DMS53 treated with DMSO at 0.1 percent for 48 hours (cell line): ENCODE measurements around the gene RXFP2.

Experiments
- DNase-seq: peaks from one replicate; lab custom pipeline; 2025; ENCODE audit not compliant: unreplicated experiment; lab: John Stamatoyannopoulos, UW

The RXFP2 gene

DNA sequence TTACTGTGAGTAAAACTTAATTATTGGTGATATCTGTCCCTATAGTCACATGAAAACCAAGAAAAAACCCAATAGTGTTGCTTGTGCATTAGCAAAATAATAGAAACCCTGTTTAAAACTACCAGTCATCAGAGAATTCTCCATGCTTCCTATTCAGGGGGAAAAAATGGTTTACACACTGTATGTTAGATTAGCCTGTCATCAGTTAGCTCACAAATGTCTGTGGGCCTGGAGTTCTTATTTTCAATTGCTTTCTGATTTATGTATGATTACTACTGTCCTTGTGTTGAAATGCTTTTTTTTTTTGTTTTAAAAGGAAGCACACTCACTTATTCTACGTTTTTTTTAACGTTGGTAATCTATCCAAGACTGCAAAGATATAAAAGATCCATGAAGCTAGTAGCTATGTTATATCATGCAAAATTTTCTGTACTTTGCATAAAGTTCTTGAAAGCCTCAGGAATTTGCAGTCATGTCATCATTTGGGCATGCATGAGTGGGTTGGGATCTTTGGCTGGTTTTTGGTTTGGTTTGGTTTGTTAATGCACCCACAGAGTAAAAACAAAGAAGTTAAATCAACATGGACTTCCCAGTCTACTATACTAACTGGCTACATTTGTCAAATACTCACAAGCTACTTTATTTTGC is 25.9 kb downstream of the RXFP2 start:
- DNase-seq: no peak

DNA sequence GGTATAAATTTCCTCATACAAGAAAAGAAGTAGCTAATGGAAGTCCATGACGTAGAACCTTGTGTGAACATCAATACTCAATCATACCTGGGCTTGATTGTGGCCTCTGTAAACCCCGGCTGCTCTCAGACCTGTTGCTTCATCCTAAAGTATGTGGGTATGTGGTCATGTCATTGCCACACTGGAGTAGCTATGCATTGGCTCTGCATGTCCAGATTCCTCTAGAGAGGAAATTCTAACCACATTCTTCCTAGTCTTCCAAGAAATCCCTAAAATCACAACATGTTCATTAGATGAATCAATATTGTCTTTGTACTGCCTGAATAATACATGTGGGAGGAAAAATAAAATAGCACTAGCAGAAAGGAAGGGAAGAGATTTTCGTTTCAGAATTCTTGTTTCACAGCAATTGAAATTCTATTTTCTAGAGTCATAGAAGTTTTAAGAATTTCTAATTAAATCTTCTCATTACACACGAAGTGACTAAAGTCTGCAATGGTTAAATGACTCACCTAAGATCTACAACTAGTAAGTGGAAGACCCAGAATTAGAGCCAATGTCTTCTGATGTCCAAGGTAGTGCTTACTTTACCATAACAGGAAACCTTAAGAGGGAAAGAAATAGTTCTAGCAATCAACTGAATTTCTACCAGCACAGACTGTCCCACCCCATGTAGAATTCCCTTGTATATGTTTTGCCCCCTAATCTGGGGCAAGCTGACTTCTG is 28.0 kb downstream of the RXFP2 start:
- DNase-seq: no peak

DNA sequence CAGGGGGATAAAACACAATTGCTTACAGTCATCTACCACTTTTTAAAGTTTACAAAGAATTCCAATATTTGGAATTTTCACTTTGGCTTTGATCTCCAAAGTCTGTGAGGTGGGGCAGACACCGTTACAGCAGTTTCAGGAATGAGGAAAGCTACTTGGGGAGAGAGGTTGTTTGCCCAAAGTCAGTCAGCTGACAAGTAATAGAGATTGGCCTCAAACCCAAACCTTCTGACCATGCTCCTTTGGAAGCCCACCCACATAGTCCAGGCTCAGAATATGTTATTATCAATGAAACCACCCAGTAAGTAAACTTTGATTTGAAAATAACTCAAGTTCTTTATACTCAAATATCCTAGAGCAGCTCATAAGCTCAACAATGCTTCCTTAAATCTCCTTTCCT is 29.0 kb downstream of the RXFP2 start:
- no peak for DNase-seq

- no peak for DNase-seq
Measured at GRCh38 chr13:31769575-31769974, 30.2 kb downstream of the RXFP2 start.

GRCh38 chr13:31772231-31772630 is 32.9 kb downstream of the RXFP2 start:
- no peak for DNase-seq

GRCh38 chr13:31773538-31773937 is 34.2 kb downstream of the RXFP2 start:
- no peak for DNase-seq

DNA sequence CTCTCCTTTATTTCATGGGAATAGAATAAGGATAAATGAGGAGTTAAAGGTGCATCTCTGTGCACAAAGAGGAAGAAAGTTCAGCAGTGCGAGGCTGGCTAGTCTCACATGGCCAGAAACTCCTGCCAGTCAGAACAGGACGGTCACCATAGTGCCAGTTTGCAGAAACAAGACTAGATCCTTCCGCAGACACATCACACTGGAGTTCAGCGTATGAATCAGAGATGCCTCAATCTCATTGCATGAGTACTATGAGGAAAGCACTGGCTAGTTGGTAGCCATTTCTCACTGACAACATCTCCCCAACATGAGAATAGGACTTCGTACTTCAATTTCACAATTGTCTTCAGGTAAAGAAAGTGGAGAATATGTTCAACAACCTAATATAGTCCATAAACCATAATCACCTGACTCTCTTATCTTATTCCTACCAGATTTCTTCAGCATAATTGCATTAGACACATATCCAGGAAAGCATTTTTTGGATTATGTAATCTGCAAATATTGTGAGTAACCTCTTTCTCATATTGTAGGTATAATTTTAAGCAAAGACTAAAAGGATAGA is 34.9 kb downstream of the RXFP2 start:
- DNase-seq: no peak

DNA sequence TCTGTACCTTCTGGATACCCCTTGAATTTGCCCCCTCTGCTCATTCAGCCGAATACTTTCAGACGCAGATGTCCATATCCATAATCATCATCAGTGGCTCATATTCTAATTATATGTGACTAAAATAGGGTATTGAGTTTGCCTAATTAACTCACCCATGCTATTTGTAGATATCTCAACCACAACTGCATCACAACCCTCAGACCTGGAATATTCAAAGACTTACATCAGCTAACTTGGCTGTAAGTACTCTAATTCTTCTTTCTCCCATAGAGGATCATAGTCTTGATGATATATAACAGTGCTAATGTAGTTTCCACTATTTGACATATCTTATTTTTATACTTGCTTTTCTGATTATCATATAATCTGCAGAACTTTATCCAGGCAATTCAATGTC is 35.8 kb downstream of the RXFP2 start:
- DNase-seq: no peak

- no peak for DNase-seq
Measured at GRCh38 chr13:31775686-31776085, 36.4 kb downstream of the RXFP2 start.

DNA sequence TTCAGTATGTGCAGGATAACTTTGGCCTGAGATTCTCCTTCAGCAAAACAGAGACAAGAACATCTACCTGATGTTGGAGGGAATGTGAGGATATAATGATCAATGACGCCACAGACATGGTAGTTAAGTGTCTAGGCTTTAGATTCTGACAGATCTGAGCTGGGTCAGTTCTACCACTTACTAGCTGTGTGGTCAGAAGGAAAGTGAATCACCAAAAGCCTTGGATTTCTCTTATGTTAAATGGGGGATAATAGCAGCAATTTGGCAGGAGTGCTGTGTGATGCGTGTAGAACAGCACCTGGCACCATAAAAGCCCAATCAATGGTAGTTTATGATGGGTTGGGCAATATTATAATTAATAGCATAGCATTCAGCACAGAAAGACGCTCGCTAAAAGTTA is 41.7 kb downstream of the RXFP2 start:
- no peak for DNase-seq

DNA sequence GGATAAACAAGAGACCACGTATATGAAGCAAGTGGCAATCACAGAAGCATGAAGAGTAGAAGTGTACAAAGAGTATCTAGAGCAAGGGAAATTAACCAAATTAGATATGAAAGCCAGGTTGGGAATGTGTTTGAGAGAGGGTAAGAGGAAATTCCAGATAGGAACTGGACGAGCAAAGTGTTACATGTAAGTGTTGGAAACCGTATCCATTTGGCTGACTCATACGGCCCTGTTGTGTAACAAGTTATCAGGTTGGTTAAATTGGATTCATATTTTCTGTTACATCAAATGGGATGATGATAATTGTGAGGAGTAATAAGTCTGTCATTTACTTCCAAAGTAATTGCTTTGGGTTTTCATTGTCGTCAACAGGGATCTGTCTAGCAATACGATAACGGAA is 46.7 kb downstream of the RXFP2 start:
- no peak for DNase-seq

DNA sequence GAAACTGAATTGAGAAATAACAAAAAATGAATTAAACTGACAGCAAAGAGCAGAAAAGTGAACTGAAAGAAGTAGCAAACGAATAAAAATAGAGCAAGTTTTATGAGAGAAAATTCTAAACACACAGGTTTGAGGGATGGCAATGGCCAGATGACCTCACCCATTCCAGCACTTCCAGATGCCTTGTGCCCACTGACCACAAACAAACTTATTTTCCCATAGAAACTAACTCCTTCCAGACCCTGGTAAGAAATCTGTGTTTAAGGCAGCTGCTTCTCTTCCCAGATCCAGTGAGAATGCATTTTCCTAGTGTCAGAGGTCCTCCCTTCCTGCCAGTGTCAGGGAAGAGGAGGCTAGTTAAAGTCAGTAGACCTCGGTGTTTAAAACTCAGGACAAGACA is 51.7 kb downstream of the RXFP2 start:
- DNase-seq: no peak

DNA sequence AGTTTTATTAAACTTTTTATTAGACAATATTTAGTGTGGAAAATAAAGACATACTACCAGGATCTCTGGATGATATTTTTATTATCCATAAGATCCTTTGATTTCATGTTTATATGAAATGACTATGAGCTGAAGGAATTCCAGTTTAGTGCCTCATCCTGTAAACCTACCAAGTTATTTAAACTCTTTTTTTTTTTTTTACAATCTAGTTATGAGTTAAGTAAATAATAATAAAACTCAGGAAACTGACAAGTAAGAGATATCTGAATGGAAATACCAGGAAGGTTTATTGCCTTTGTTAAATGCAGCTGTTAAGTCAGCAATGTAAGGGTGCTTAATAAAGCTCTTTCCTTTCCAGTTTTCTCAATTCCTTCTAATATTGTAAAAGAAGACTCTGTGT is 53.9 kb downstream of the RXFP2 start:
- DNase-seq: no peak

- DNase-seq: no peak
Measured at GRCh38 chr13:31794452-31794851, 55.1 kb downstream of the RXFP2 start.

DNA sequence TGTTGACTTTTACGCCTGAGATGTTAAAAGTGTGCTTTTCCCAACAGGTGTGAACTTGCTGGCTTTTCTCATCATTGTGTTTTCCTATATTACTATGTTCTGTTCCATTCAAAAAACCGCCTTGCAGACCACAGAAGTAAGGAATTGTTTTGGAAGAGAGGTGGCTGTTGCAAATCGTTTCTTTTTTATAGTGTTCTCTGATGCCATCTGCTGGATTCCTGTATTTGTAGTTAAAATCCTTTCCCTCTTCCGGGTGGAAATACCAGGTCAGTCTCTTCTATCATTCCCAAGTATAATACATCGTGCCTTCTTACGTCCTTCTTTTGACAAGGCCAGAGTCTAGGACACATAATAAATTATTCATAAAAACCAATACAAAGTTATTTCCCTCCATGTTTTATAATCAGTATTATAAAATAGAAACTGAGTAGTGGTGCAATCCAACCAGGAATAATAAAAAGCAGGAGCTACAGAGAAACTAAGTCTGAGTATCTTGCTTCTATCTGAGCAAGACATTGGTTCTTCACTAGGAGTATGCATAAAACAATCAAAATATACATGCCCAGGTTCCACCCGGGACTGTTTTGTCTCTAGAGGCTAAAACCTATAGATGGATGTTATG is 57.9 kb downstream of the RXFP2 start:
- DNase-seq: peak; percentile 50

DNA sequence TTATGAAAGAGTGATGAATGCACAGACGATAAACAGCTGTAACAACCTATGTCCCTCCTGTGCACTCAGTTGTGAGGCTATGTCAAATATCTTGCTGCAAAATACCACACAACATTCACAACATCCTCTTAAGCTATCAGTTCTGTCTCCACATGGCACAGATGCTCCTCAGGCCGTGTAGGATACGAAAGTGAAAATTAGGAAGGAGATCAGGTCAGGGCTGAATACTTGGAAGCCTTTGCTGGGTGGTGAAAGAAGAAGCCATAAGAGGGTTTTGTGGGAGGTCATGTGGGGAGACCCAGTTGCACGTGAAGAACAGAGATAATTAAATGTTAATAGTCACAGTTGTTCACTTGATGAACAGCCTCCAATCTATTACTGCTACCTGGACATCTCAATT is 58.9 kb downstream of the RXFP2 start:
- no peak for DNase-seq

- DNase-seq: no peak
Measured at GRCh38 chr13:31801088-31801487, 61.8 kb downstream of the RXFP2 start.

DNA sequence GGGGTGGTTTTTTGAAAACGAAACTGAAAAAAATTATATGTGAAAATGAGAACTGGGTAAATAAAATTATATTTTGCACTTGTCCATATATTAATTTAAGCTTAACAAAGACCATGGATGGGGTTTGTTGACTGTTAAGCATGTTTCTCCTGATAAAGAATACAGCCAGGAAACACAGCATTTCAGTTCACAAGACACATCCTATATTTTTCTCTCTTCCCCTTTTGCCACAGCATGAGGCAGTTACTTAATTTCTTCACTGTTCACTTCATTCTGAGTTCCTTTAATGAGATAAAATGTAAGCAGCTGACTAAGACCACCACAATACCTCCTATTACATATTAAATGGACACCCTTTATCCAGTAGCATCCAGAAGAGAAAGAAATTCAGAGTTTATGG is 64.0 kb downstream of the RXFP2 start:
- DNase-seq: no peak

DNA sequence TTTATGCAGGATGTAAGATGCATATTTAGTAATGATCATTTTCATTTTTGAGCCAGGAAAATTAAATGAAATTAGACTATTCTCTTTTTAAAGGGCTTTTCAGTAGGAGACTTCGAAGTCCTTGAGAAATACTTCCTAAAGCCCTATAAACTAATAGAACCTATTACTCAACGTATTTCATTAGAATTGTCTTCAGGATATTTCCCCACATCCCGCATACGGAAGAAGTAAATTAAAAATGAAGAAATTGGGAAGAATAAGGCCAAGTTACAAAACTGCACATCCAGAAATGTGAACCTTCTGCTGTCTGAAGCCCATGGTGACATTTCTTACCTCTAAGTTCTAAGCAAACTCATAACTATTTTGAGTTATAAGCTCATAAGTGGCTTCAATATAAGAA is 66.5 kb downstream of the RXFP2 start:
- DNase-seq: no peak

DNA sequence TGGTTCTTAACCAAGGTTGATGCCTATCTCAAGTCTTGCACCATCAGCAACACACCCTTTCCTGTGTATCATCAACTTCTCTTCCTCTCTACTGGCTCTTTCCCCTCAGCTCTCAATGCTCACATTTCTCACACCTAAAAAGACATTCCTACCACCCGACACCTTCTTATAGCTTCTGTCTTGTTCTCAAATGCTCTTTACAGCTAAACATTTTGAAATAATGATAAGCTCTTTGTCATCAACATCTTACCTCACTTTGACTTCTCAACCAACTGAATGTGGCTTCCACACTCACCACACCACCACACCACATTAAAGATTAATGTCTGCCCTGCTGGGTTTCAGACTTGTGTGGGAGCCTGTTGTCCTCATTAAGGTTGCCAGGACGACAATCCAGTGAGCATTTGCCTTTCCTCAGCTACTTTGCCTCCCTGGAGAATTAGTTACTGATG is 67.8 kb downstream of the RXFP2 start:
- no peak for DNase-seq

DNA sequence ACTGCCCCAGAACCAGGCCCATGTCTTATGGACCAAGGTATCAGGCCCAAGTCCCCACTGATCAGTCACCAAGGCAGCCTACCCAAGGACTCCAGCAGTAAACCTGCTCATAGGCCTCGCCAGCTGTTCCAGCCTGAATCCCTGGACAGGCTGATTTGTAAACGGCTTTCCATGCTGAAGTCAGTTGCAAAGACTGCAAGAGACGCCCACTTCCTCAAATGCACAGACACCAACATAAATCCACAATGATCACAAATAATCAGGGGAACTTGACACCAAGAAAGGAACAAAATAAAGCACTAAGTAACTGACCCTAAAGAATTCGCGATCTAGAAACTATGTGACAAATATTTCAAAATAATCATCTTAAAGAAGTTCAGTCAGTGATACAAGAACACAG is 75.2 kb downstream of the RXFP2 start:
- DNase-seq: no peak
